ENCODE measurements around the gene FUT8.

Gene FUT8

GRCh38 chr14:65604936-65605335, 192.4 kb downstream of the FUT8 start:
- DNase-seq (ENCODE audit: low spot score) = no peak
- Histone ChIP-seq H3K4me3 (no peak overlapping the region), H3K27ac (no peak overlapping the region)
- no peak for TF ChIP-seq CTCF (IDR thresholded peaks at IDR 0.05)

GRCh38 chr14:65606460-65606859, 193.9 kb downstream of the FUT8 start:
- no peak overlapping the region for H3K27ac ChIP-seq
- no peak for TF ChIP-seq CTCF (IDR thresholded peaks at IDR 0.05)
- no peak for DNase-seq (ENCODE audit: low spot score)
- no peak overlapping the region for H3K4me3 ChIP-seq

DNA sequence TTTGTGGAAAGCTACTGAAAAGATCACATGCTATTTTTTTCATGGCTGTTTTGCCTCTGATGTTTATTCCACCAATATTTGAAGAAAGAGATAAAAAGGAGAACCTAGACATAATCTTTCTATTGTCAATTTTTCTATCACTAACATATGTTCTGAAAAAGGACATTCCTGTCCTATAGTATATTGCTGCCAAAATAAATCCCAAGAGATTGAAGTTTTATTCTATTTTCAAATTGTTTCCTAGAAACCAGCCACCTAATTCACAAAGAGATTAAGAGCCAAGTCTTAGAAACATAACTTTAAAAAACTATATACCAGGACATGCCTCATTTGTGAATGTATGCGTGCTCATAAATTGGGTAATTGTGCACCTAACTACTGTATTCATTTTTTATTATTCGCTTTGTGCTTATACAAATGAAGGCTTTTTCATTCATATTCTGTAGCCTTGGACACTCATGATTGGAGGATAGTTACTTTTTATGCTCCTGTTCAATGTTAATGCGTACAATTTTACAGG, 200.7 kb downstream of the FUT8 start:
- TF ChIP-seq CTCF (IDR thresholded peaks at IDR 0.05) = no peak
- no peak for DNase-seq (ENCODE audit: low spot score)
- no peak overlapping the region for H3K27ac ChIP-seq
- no peak overlapping the region for H3K4me3 ChIP-seq

- H3K27ac ChIP-seq = no peak overlapping the region
- H3K4me3 ChIP-seq = no peak overlapping the region
- no peak for DNase-seq (ENCODE audit: low spot score)
- TF ChIP-seq CTCF (IDR thresholded peaks at IDR 0.05) = no peak
Measured at GRCh38 chr14:65618996-65619395, 206.5 kb downstream of the FUT8 start.

DNA sequence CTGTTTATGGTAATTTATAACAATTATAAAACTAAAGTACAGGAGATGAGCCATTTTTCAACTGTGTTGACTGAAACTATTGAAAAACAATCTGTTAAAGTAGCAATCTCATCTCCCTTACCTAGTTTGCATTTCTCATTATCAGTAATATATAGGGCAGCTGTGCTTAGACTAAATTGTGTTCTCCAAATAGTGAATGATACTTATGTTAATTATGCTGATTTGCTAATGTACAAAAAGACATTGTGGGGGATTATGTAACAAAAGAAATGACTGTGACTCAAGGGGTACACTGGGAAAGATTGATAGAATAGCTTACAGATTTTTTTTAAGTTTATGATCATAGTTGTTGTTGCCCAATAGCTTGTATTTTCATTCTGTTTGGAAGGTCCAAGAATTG, 207.7 kb downstream of the FUT8 start:
- DNase-seq (ENCODE audit: low spot score) = no peak
- Histone ChIP-seq H3K27ac (no peak overlapping the region), H3K4me3 (no peak overlapping the region)
- TF ChIP-seq CTCF (IDR thresholded peaks at IDR 0.05) = no peak

GRCh38 chr14:65622703-65623102, 210.2 kb downstream of the FUT8 start:
- Histone ChIP-seq H3K4me3 (no peak overlapping the region), H3K27ac (no peak overlapping the region)
- DNase-seq (ENCODE audit: low spot score) = no peak
- no peak for TF ChIP-seq CTCF (IDR thresholded peaks at IDR 0.05)

DNA sequence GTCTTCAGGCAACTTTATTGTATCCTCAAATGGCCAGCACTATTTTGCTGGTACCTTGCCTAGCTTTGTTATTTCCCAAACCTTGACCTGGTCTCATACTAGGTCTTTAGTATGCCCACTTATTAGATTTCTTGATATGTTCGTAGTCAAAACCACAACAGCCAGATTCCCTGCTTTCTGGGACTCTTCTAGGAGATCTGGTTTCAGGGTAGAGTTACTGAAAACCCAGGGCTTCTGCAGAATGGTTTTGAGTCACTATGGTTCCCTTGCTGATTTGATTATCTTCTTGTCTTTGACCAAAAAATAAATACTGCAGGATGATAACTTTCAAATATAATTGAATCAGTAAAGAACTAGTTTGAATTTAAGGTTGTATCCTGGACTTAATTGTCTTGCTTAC, 211.2 kb downstream of the FUT8 start:
- no peak for DNase-seq (ENCODE audit: low spot score)

More for the DNA sequence above, 211.2 kb downstream of the FUT8 start:
- no peak overlapping the region for H3K27ac ChIP-seq
- no peak overlapping the region for H3K4me3 ChIP-seq
- TF ChIP-seq CTCF (IDR thresholded peaks at IDR 0.05) = no peak
